Gastroesophageal sphincter (tissue), 3 donors: ENCODE measurements around the gene TBL3.

Experiments
- CTCF ChIP-seq, 4 experiments: fragments of 200-600 bp in 2 of 4; fragments of 450-650 bp in 2 of 4; sonication (generic) in 1 of 4; IDR thresholded peaks; one replicate each; pipeline ENCODE4 v1.5.1; 2017 to 2019; ENCODE audit warnings: antibody characterized with exemption in 4 of 4, mild to moderate bottlenecking in 2 of 4, moderate library complexity in 2 of 4
- EP300 ChIP-seq: sonication (generic); formaldehyde crosslinking; IDR thresholded peaks from one replicate; pipeline ENCODE4 v1.6.1; 2017; ENCODE audit warnings: antibody characterized with exemption, mild to moderate bottlenecking
- POLR2A ChIP-seq, 2 donors: fragments of 450-650 bp; IDR thresholded peaks; one replicate each; pipeline ENCODE4 v1.6.1; 2017; ENCODE audit warnings: antibody characterized with exemption in 2 of 2, mild to moderate bottlenecking in 2 of 2, moderate library complexity in 1 of 2
- POLR2AphosphoS5 ChIP-seq: sonication (generic); formaldehyde crosslinking; IDR thresholded peaks from one replicate; pipeline ENCODE4 v1.6.1; 2017; ENCODE audit warnings: antibody characterized with exemption

DNA sequence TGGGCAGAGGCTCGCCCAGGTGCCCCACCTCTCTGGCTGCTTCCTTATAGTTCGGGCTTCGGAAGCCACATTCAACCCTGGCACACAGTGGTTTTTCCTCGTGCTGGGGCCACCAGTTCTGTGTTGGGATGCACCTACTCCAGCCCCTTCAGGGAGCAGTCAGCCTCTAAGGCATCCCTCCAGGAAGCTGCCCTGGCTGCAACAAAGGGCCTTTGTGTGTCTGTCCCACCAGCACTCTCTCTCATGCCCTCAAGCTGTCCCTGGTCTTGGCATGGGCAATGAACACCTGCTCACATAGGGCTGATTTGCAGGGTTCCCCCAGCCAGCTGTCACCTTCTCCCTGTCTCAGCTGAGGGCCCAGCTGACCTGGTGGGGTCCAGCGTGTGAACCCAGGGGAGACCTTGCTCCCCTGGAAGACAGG is 10.2 kb downstream of the TBL3 start:
- TF ChIP-seq POLR2A (IDR thresholded peaks at IDR 0.05) (no peak), CTCF (IDR thresholded peaks at IDR 0.05) (no peak), POLR2AphosphoS5 (no peak), EP300 (no peak)
